Astrocyte of the cerebellum (primary cell): ENCODE measurements around the gene RAB34.

Experiments used
- DNase-seq: peaks from one replicate; pipeline ENCODE4 v3.0.0-alpha.2; 2011; ENCODE audit warnings: low read depth
- H3K4me3 ChIP-seq: 2 replicates; pipeline ENCODE4 v1.5.1; 2011; ENCODE audit warnings: mild to moderate bottlenecking, low read depth, low read length, moderate library complexity
- in situ Hi-C: cut with HindIII; loops from 2 replicates; pipeline ENCODE4 v1.10.0; 2017; ENCODE audit warnings: low sequenced_read_pairs
- TF ChIP-seq, protein P1 (sequence below): IDR thresholded peaks from 2 replicates; pipeline ENCODE4 v1.5.1; 2012; ENCODE audit warnings: low read length, low read depth, moderate library complexity, mild to moderate bottlenecking; ENCODE audit errors: missing control alignments

The RAB34 gene

DNA sequence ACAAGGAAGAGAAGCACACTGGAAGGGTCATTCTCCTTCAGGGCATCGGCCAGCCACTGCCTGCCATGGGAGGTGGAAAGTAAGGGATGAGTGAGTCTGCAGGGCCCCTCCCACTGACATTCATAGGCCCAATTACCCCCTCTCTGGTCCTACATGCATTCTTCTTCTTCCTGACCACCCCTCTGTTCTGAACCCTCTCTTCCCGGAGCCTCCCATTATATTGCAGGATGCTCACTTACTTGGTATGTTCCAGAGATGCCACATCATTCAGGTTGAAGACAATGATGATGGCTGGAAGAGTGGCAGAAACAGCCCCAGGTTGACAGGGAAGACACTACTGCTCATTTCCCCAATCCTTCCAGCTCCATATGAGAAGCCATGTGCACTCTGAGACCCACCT, 2.5 kb downstream of the RAB34 start:
- DNase-seq, result no peak
- peak overlapping the region; percentile 82 for H3K4me3 ChIP-seq
- in situ Hi-C loops, result no loop called here
- TF ChIP-seq, protein P1, sequence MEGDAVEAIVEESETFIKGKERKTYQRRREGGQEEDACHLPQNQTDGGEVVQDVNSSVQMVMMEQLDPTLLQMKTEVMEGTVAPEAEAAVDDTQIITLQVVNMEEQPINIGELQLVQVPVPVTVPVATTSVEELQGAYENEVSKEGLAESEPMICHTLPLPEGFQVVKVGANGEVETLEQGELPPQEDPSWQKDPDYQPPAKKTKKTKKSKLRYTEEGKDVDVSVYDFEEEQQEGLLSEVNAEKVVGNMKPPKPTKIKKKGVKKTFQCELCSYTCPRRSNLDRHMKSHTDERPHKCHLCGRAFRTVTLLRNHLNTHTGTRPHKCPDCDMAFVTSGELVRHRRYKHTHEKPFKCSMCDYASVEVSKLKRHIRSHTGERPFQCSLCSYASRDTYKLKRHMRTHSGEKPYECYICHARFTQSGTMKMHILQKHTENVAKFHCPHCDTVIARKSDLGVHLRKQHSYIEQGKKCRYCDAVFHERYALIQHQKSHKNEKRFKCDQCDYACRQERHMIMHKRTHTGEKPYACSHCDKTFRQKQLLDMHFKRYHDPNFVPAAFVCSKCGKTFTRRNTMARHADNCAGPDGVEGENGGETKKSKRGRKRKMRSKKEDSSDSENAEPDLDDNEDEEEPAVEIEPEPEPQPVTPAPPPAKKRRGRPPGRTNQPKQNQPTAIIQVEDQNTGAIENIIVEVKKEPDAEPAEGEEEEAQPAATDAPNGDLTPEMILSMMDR, result no peak

DNA sequence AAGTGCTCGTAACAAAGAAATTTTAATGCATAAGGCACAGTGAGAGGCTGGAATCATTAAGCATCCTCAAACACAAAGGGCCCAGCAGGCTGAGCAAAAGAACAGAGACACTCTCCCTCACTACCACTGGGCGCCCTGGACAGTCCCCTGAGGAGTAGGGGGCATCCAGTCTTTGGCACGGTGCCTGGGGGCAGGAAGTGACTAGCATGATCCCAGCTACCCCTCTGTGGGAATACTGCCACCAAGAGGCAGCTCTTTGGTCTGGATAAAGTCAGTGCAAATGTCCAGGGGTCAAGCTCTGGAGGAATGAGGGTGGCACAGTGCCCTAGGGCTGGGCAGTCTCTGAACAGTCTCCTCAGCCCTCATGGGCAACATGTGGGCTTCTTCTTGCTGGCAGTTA, 3.4 kb downstream of the RAB34 start:
- no peak for DNase-seq
- in situ Hi-C loops, result no loop called here
- TF ChIP-seq, protein P1, result no peak
- H3K4me3 ChIP-seq, result no peak overlapping the region

DNA sequence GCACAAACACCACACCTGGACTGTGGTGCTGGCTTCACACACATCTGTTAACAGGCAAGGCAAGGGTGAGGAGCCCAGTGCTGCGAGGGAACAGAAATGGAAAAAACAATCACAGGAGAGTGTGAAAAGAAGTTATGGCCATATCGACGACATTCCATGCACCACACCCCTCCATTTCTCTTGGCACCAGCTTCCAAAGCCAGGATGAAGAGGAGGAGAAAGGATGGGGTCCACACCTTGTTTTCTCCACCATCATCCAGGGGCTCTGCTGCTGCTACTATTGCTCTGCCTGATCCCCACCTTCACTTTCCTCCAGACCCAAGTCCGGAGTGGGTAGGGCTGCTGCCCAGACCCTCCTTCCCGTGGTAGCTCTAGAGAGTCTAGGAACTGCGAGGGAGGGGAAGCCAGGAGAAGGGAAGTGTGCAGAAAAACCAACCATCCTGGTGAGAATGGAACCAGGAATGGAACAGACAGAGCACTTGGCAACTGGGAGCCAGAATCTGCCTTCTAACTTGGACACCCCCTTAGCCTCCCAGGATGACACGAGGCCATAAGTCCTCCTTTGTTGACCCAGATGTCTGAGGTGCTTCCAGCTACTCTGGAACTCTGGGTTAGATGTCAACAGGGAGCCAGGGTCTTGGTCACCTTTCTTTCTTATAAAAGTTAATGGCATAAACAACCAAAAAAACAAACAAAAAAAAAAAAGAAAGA, 4.8 kb downstream of the RAB34 start:
- TF ChIP-seq, protein P1, result no peak
- no peak overlapping the region for H3K4me3 ChIP-seq
- in situ Hi-C loops, result no loop called here
- no peak for DNase-seq

DNA sequence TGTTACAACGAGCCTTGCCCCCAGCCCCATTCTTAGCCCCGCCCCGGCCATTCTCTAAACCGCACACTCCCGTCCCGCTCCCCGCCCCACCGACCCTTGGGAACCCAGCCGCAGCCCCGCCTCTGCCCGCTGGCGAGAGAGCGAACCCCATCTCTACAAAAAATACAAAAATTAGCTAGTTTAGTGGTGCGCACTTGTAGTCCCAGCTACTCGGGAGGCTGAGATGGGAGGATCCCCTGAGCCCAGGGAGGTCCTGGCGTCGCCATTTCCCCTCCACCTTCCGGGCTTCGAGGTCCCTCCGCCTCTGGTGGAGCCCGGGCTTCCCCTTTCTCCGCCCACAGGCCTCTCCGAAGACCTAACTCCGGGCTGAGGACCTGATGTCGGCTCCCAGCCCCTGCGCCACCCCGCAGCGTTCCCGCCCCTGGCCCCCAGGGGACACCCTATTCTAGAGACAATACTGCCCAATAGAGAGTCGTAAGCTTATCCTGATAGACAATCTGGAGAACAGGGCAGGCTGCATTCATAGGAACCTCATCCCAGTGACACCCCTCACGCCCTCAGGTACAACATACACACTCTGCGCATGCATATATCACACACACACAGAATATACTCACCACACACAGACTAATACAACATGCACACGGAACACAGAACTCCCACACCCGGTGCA, 5.5 kb downstream of the RAB34 start:
- no peak overlapping the region for H3K4me3 ChIP-seq
- in situ Hi-C loops, result no loop called here
- TF ChIP-seq, protein P1, result no peak
- no peak for DNase-seq

DNA sequence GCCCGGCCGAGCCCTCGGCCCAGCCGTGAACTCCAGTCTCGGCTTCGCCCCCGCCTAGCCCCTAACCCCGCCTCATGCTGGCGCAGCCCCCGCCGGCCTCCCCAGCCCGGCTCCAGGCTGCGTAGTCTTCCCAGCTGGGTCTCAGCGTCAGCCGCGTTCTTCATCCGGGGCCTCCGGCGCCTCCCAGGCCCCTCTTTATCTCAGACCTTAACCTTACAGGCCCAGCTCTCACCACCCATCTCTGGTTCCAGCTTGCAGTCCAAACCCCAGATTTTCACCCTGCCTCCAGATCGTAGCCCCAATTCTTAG, 6.0 kb downstream of the RAB34 start, which contains the start of gene PROCA1:
PROCA1 (minus strand) TSS at position 166 of the 309 bp plus-strand sequence. CDS start 228 bp downstream, outside the sequence.
- TF ChIP-seq, protein P1, result no peak
- in situ Hi-C loops, result no loop called here
- H3K4me3 ChIP-seq, result peak within 1 kb of the TSS; percentile 54
- DNase-seq, result no peak

DNA sequence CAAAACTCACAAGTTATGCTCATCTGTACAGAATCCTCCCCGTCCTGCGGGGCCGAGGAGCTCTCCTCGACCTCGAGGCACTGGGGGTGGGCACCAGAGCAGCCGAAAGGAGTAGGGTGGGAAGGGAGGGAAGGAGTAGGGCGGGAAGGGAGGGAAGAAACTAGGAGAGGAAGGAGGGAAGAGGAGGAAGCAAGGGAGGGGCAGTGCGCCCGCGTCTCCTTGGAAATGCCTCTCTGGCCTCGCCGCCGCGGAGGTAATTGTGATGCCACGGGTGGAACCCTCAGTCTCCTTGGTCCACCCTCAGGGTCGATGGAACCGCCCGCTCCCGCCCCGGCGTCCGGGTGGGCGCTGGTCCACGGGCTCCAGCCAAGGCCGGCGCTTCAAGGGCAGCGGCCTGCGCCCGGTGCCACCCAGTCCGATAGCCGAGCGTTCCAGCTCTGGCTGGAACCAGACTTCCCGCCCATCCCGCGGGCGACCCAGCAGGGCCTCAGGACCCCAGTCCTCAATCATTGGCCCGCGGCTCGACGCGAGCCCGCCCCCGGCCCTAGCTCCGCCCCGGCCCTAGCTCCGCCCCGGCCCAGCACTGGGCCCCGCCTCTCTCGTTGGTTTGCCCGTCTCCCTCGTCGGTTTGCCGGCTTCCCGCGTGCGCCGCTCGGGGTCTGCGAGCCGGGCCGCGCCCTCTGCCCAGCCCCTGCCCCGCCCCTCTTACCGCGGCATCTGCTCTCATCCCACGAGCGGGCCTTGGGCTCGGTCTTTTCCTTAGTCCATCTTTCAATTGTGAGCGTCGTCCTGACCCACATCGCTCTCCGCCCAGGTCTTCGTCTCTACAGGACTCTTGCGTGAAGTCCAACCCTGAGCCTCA, 6.6 kb downstream of the RAB34 start:
- peak overlapping the region; percentile 54 for H3K4me3 ChIP-seq
- in situ Hi-C loops, result no loop called here
- TF ChIP-seq, protein P1, result no peak
- no peak for DNase-seq
